C4-2B (cell line): ENCODE results near the gene FBXL13.

Experiments used
- CTCF ChIP-seq: fragments of 450-650 bp; conservative IDR thresholded peaks from 2 replicates; pipeline ENCODE4 v1.5.1; 2017; ENCODE audit warnings: mild to moderate bottlenecking
- ZFX ChIP-seq: fragments of 450-650 bp; IDR thresholded peaks from 2 replicates; pipeline ENCODE4 v1.6.1; 2017

- TF ChIP-seq CTCF (no peak), ZFX (no peak)
These were observed 92.4 kb downstream of the FBXL13 start for GRCh38 chr7:102982235-102982634.
